Activated T-helper 1 cell treated with Interleukin-2 at 50 U/mL for 16 hours (primary cell): ENCODE measurements around the gene RGS5.

Experiments used
- DNase-seq: peaks from one replicate; pipeline ENCODE4 v3.0.0-alpha.2; 2020; ENCODE audit warnings: low read depth

RGS5 gene

GRCh38 chr1:163144418-163144817, 58.3 kb downstream of the RGS5 start:
- no peak for DNase-seq

GRCh38 chr1:163142152-163142551, 60.6 kb downstream of the RGS5 start:
- DNase-seq: no peak

- no peak for DNase-seq
Observed at GRCh38 chr1:163141556-163141955, 61.2 kb downstream of the RGS5 start.

GRCh38 chr1:163137556-163138265, 65.0 kb downstream of the RGS5 start:
- DNase-seq: no peak

- no peak for DNase-seq
Observed at GRCh38 chr1:163131981-163132380, 70.7 kb downstream of the RGS5 start.

- DNase-seq: no peak
Observed at GRCh38 chr1:163130225-163130856, 72.4 kb downstream of the RGS5 start.

- no peak for DNase-seq
Observed at GRCh38 chr1:163128282-163128681, 74.4 kb downstream of the RGS5 start.

- no peak for DNase-seq
Observed at GRCh38 chr1:163124812-163125211, 77.9 kb downstream of the RGS5 start.

GRCh38 chr1:163120372-163120771, 82.3 kb downstream of the RGS5 start:
- no peak for DNase-seq

GRCh38 chr1:163119707-163120106, 83.0 kb downstream of the RGS5 start:
- no peak for DNase-seq

- DNase-seq: no peak
Observed at GRCh38 chr1:163115887-163116286, 86.8 kb downstream of the RGS5 start.

- no peak for DNase-seq
Observed at GRCh38 chr1:163107655-163108054, 95.1 kb downstream of the RGS5 start.

GRCh38 chr1:163106364-163106987, 96.2 kb downstream of the RGS5 start:
- no peak for DNase-seq

- no peak for DNase-seq
Observed at GRCh38 chr1:163104385-163105099, 98.2 kb downstream of the RGS5 start.

- DNase-seq: no peak
Observed at GRCh38 chr1:163102590-163102989, 100.1 kb downstream of the RGS5 start.

GRCh38 chr1:163095213-163095612, 107.5 kb downstream of the RGS5 start:
- no peak for DNase-seq

- DNase-seq: no peak
Observed at GRCh38 chr1:163094589-163094988, 108.1 kb downstream of the RGS5 start.

- DNase-seq: no peak
Observed at GRCh38 chr1:163094182-163094581, 108.5 kb downstream of the RGS5 start.

- no peak for DNase-seq
Observed at GRCh38 chr1:163093579-163093978, 109.1 kb downstream of the RGS5 start.

GRCh38 chr1:163093169-163093568, 109.5 kb downstream of the RGS5 start:
- no peak for DNase-seq
